NCI-H1092 (cell line): Measurements from ENCODE around the gene TSKS.
A peak's percentile ranks its signal among the peaks of the same experiment; 100 is the strongest.
"Not testable (repeated sequence)": the region's sequence is repeated elsewhere in the genome, so short reads cannot be mapped to it uniquely, and the experiment has no call there.

Source experiments
- DNase-seq: peaks from one replicate; lab custom pipeline; 2025; lab: John Stamatoyannopoulos, UW

Gene TSKS

DNA sequence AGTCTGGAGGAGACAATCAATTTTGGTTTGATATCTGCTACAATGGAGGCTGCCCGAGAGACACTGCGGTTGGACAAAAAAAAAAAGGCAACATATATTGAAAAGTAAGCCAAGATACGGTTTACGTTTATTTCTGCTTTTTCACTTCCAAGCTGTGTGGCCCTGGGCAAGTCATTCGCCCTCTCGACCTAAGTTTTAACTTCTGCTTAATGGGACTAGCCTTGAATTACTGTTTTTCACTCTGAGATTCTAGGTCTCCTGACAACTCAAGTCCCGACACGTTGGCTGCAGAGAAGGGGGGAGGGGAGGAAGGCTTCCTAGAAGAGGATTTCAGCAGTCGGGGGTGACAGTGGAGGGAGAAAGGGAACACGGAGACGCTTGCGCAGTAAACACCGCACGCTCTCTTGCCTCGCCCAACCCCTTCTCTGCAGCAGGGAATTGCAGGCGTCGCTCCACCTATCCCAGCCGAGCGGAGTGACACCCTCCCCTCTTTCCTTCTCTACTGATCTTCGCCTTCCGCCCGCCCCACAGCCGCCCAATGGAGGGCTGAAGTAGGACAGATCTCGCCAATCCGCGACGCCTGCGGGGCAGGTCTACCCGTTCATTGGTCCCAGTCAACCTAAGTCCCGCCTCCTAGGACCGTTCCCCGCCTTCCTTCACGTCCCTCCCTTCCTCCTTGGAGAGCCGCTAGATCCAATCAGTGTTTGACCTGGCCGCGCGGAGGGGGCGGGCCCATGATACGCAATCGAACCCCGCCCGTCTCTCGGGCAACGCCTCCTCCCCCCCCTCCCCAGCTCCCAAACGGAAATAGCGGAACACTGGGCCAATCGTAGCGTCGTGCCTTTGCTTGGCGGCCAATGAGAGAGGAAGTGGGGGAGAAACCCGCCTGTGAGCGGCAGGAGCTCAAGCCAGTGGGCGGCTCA is 3.2 kb upstream of the TSKS start:
- DNase-seq: peak; percentile 98

DNA sequence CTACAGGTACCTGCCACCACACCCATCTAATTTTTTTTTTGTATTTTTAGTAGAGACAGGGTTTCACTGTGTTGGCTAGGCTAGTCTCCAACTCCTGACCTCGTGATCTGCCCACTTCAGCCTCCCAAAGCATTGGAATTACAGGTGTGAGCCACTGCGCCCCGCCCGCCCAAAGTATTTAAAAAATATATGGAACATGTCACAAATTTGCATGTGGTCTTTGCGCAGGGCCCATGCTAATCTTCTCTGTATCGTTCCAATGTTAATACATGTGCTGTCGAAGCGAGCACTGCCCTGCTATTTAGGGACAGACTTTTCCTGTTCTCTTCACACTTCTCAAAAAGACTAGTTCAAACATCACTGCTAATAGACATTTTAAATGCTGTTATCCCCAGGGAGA is 1.2 kb upstream of the TSKS start:
- DNase-seq: no peak

GRCh38 chr19:49761625-49762311 is 1.3 kb downstream of the TSKS start:
- no peak for DNase-seq

- DNase-seq: no peak
Measured at GRCh38 chr19:49761249-49761624, 1.9 kb downstream of the TSKS start.

GRCh38 chr19:49758292-49758691 is 4.8 kb downstream of the TSKS start:
- no peak for DNase-seq

GRCh38 chr19:49755956-49756355 is 7.2 kb downstream of the TSKS start:
- DNase-seq: no peak

GRCh38 chr19:49752701-49753100 is 10.4 kb downstream of the TSKS start:
- no peak for DNase-seq

DNA sequence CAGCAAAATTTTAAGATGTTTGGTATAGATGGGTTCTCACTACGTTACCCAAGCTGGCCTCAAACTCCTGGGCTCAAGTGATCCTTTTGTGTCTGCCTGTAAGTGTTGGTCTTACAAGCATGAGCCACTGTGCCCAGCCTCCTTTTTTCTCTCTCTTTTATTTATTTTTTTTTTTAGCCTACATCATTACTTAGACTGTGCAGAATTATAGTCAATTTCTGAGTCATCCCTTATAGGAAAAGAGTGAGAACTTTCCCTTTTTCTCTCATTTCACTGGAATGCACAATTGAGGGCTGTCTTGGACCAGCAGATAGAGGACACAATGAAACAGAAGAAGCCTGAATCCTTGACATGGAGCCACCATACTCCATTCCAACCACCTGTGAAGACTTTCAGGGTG is 13.3 kb downstream of the TSKS start:
- no peak for DNase-seq

GRCh38 chr19:49749055-49749716 is 13.9 kb downstream of the TSKS start:
- no peak for DNase-seq

DNA sequence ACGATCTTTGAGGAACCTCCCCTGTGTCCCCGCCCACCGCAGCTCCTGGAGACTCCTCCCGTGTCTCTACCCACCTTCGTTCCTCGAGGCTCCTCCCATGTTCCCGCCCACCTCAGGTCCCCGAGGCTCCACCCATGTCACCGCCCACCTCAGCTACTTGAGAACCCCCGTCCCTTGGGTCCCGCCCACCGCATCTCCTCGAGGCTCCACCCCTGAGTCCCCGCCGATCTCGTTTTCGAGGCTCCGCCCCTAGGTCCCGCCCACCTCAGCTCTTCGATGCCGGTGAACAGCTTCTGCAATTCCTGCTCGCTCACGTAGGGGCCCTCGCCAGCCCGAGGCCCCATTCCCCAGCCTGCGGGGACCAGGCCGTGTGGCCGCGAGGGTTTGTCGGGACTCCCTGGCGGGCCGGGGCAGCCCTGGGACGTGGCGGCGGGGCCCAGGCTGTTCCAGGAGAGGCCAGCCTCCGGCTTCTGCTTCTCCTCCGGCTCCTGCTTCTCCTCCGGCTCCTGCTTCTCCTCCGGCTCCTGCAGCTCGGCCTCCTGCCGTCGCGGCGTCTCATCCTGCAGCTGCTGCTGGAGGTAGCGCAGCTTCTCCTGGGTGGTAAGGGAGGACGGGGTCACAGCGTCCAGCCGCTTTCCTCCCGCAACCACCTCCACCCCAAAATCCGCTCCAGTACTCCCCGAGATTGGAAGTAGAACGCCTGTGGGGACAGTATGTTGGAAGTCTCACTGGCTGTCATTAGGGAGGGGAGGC is 16.7 kb downstream of the TSKS start:
- DNase-seq: no peak

DNA sequence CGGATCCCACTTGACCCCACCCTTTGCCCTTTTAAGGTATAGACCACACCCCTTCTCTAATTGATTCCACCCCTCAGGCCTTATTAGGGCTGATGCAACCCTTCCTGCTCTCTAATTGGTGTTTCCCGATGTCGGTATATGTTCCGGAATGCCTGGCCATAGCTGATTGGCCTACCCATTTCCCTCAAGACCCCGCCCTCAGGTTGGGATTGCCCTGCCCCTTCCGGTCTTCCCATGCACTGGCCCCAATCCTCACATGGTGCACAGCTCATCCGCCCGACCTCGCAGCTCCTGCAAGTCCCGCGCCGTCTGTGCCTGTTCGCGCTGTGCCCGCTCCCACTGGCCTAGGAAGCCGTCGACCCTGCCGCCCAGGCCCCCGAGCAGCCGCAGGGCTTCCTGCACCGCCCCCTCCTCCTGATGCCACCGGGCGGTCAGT is 18.1 kb downstream of the TSKS start:
- DNase-seq: no peak

- DNase-seq: no peak
Measured at GRCh38 chr19:49741210-49741844, 21.8 kb downstream of the TSKS start.

GRCh38 chr19:49739933-49740332 is 23.2 kb downstream of the TSKS start:
- DNase-seq: no peak

- DNase-seq: no peak
Measured at GRCh38 chr19:49739098-49739497, 24.0 kb downstream of the TSKS start.

DNA sequence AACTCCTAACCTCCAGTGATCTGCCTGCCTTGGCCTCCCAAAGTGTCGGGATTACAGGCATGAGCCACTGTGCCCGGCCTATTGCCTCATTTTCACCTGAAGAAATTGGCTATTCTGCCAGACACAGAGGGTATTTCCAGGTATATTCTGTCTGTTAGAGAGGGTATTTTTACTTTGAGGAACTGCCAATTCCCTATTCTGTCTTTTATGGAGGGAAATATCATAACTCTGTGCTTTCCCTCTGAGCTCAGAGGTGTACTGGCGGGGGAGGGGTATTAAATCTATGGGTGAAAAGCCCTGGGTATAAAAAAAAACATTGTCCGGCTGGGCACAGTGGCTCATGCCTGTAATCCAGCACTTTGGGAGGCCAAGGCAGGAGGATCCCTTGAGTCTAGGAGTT is 24.8 kb downstream of the TSKS start:
- no peak for DNase-seq

DNA sequence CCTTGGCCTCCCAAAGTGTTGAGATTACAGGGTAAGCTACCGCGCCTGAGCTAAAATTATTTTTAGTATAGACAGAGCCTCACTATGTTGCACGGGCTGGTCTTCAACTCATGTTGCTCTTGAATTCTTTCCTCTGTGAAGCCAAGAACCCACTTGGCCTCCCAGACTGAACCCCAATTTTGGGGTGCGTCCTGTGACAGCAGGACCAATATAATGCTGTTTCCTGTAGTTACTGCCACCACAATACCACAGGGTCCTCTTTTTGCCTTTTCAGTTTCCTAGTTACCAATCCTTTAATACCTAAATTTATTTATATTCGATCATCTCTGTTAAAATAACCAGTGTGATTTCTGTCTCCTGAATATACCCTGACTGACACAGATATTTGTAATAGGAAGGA is 32.9 kb downstream of the TSKS start:
- no peak for DNase-seq

- no peak for DNase-seq
Measured at GRCh38 chr19:49727217-49728030, 35.7 kb downstream of the TSKS start.

DNA sequence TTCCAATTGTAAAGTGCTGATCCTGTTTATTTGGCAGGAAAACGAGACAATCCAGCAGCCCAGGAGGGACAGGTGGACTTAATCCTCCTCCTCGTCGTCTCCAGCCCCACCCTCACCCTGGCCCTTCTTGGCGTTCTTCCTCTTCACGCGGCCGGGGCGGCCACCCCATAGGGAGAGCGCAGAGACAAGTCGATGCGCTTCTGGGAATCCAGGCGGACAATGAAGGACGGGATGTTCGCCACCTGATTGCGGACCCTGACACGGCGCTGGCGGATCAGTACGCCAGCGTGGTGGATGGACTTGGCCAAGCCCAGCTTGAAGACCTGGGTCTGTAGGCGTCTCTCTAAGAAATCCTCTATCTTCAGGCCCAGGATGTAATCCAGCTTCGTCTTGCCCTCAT is 43.7 kb downstream of the TSKS start:
- DNase-seq: not testable (repeated sequence)

DNA sequence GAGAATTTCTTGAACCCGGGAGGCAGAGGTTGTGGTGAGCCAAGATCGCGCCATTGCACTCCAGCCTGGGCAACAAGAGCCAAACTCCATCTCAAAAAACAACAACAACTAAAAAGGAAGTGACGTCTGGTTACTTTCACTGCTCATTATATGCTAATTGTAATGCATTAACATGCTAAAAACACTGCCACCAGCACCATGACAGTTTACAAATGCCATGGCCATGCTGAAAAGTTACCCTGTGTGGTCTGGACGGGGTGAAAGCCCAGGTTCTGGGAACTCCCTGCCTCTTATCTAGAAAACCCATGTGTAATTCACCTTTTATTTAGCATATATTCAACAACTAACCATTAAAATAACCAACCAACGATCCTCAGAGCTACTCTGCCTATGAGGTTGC is 44.1 kb downstream of the TSKS start:
- DNase-seq: no peak

DNA sequence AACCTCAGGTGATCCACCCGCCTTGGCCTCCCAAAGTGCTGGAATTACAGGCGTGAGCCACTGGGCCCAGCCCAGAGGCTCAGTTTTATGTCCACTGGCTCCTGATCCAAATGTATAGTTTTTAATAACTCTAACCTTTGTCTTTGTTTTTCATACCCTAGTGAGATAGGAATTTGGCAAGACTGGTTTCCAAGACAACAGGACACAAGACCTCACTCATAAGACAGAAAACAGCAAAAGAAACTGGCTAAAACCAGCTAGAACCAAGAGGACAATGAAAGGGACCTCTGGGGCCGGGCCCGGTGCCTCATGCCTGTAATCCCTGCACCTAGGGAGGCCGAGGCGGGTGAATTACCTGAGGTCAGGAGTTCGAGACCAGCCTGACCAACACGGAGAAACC is 44.6 kb downstream of the TSKS start:
- DNase-seq: no peak

GRCh38 chr19:49716154-49716553 is 47.0 kb downstream of the TSKS start:
- DNase-seq: no peak
